NCI-H128 (cell line): ENCODE data around the gene PSG6.
"Not testable (repeated sequence)": the region's sequence is repeated elsewhere in the genome, so short reads cannot be mapped to it uniquely, and the experiment has no call there.

Experiments
- DNase-seq: peaks from one replicate; lab custom pipeline; 2025; ENCODE audit not compliant: unreplicated experiment; lab: John Stamatoyannopoulos, UW

PSG6 gene

GRCh38 chr19:42853231-42853630 is 64.5 kb downstream of the PSG6 start:
- DNase-seq = not testable (repeated sequence)

- DNase-seq = not testable (repeated sequence)
Measured at GRCh38 chr19:42852821-42853220, 64.9 kb downstream of the PSG6 start.
